ENCODE data around the gene OTUD6A. TPM values are rescaled to one million over a fixed set of nuclear protein-coding genes. Genes with fewer than 3 reads are reported as not detected.

The OTUD6A gene
- total RNA-seq, 1 donor from 2014 or later, result not detected

- peaks cover 8% of the 10 kb centered on the region for H3K27me3 Mint-ChIP-seq (ENCODE audit: insufficient read depth, low read depth)
- DNase-seq (ENCODE audit: low spot score), result no peak
- no peak overlapping the region for H3K4me3 ChIP-seq
- H4K20me1 ChIP-seq (ENCODE audit: low read depth), result no peaks in the 10 kb centered on the region
- no peaks in the 10 kb centered on the region for H3K9me3 ChIP-seq (ENCODE audit: low read depth)
- H3K36me3 Mint-ChIP-seq, result no peaks in the 10 kb centered on the region
- no peak for TF ChIP-seq CTCF (IDR thresholded peaks at IDR 0.05)
- no peak for TF ChIP-seq EZH2 (IDR thresholded peaks at IDR 0.05)
- no peak for TF ChIP-seq EZH2phosphoT487 (IDR thresholded peaks at IDR 0.05)
- H3K79me2 ChIP-seq (ENCODE audit: low read depth), result no peaks in the 10 kb centered on the region
- H3K27ac Mint-ChIP-seq, result no peak overlapping the region
- H3F3A ChIP-seq (ENCODE audit: low read depth), result no peaks in the 10 kb centered on the region
- no peak overlapping the region for H3K27ac ChIP-seq
- H3K4me1 ChIP-seq, result no peaks in the 10 kb centered on the region
- H3K4me3 Mint-ChIP-seq, result no peak overlapping the region
- H3K4me1 Mint-ChIP-seq, result no peaks in the 10 kb centered on the region
- peaks cover 2% of the 10 kb centered on the region for H3K9me3 Mint-ChIP-seq
- no peak overlapping the region for H3K4me2 ChIP-seq
- no peaks in the 10 kb centered on the region for H3K36me3 ChIP-seq
- H2AFZ ChIP-seq (replicated peaks), result no peak overlapping the region
- no peaks in the 10 kb centered on the region for H3K27me3 ChIP-seq
- H3K9ac ChIP-seq, result no peak overlapping the region
Measured at GRCh38 chrX:70026112-70026850, 36.0 kb upstream of the OTUD6A start.

- H3K9me3 Mint-ChIP-seq, result peaks cover 2% of the 10 kb centered on the region
- H3K4me1 Mint-ChIP-seq, result no peaks in the 10 kb centered on the region
- no peak for DNase-seq (ENCODE audit: low spot score)
- Histone ChIP-seq H3K27ac (no peak overlapping the region), H2AFZ (replicated peaks) (no peak overlapping the region), H3K9me3 (ENCODE audit: low read depth) (no peaks in the 10 kb centered on the region), H4K20me1 (ENCODE audit: low read depth) (no peaks in the 10 kb centered on the region), H3K79me2 (ENCODE audit: low read depth) (no peaks in the 10 kb centered on the region), H3K4me1 (no peaks in the 10 kb centered on the region), H3K4me2 (no peak overlapping the region), H3K27me3 (no peaks in the 10 kb centered on the region), H3K9ac (no peak overlapping the region), H3K36me3 (no peaks in the 10 kb centered on the region), H3F3A (ENCODE audit: low read depth) (no peaks in the 10 kb centered on the region), H3K4me3 (no peak overlapping the region)
- no peak for TF ChIP-seq EZH2 (IDR thresholded peaks at IDR 0.05)
- no peak for TF ChIP-seq EZH2phosphoT487 (IDR thresholded peaks at IDR 0.05)
- TF ChIP-seq CTCF (IDR thresholded peaks at IDR 0.05), result no peak
- H3K27me3 Mint-ChIP-seq (ENCODE audit: insufficient read depth, low read depth), result peaks cover 9% of the 10 kb centered on the region
- no peaks in the 10 kb centered on the region for H3K36me3 Mint-ChIP-seq
- H3K4me3 Mint-ChIP-seq, result no peak overlapping the region
- H3K27ac Mint-ChIP-seq, result no peak overlapping the region
Measured at GRCh38 chrX:70026851-70027200, 35.4 kb upstream of the OTUD6A start.

- Histone ChIP-seq H3K4me2 (no peak overlapping the region), H3K79me2 (ENCODE audit: low read depth) (no peaks in the 10 kb centered on the region), H3K27ac (no peak overlapping the region), H3F3A (ENCODE audit: low read depth) (no peaks in the 10 kb centered on the region), H3K36me3 (no peaks in the 10 kb centered on the region), H3K4me1 (no peaks in the 10 kb centered on the region), H3K9ac (no peak overlapping the region), H4K20me1 (ENCODE audit: low read depth) (no peaks in the 10 kb centered on the region), H3K9me3 (ENCODE audit: low read depth) (no peaks in the 10 kb centered on the region), H3K4me3 (no peak overlapping the region), H3K27me3 (no peaks in the 10 kb centered on the region), H2AFZ (replicated peaks) (no peak overlapping the region)
- H3K36me3 Mint-ChIP-seq, result no peaks in the 10 kb centered on the region
- H3K27ac Mint-ChIP-seq, result no peak overlapping the region
- H3K27me3 Mint-ChIP-seq (ENCODE audit: insufficient read depth, low read depth), result peaks cover 9% of the 10 kb centered on the region
- TF ChIP-seq CTCF (IDR thresholded peaks at IDR 0.05) (no peak), EZH2phosphoT487 (IDR thresholded peaks at IDR 0.05) (no peak), EZH2 (IDR thresholded peaks at IDR 0.05) (no peak)
- H3K4me1 Mint-ChIP-seq, result no peaks in the 10 kb centered on the region
- H3K9me3 Mint-ChIP-seq, result peaks cover 2% of the 10 kb centered on the region
- H3K4me3 Mint-ChIP-seq, result no peak overlapping the region
- DNase-seq (ENCODE audit: low spot score), result no peak
Measured at GRCh38 chrX:70029863-70030262, 32.4 kb upstream of the OTUD6A start.
